Measurements from ENCODE around the gene FHOD3. TPM values are rescaled to one million over a fixed set of nuclear protein-coding genes. Genes with fewer than 3 reads are reported as not detected.
A peak's percentile ranks its signal among the peaks of the same experiment; 100 is the strongest.

Gene FHOD3
- total RNA-seq, 1 experiment from 2014 or later: 2.9 TPM

GRCh38 chr18:36667811-36668210 lies 370.3 kb downstream of the FHOD3 start:
- intact Hi-C loops (cut with micrococcal nuclease; ENCODE audit: unreplicated experiment): no loop called here
- CTCF ChIA-PET: no interaction called here
- DNase-seq: no peak

GRCh38 chr18:36668349-36668748 lies 370.8 kb downstream of the FHOD3 start:
- BruUV-seq (replicated peaks): no TSS peak
- H3K36me3 Mint-ChIP-seq (ENCODE audit: insufficient read depth, unreplicated experiment): no peaks in the 10 kb centered on the region
- H3K27me3 Mint-ChIP-seq (ENCODE audit: unreplicated experiment): peaks cover 12% of the 10 kb centered on the region
- DNase-seq: no peak
- H3K4me1 Mint-ChIP-seq (ENCODE audit: low read depth, unreplicated experiment): peaks cover 14% of the 10 kb centered on the region
- no peak overlapping the region for H3K4me3 Mint-ChIP-seq (ENCODE audit: low read depth, unreplicated experiment)
- CTCF ChIA-PET: no interaction called here
- no peak overlapping the region for H3K27ac Mint-ChIP-seq (ENCODE audit: unreplicated experiment)
- intact Hi-C loops (cut with micrococcal nuclease; ENCODE audit: unreplicated experiment): no loop called here
- no peak for TF ChIP-seq CTCF (IDR thresholded peaks at IDR 0.05; ENCODE audit: unreplicated experiment)
- no peaks in the 10 kb centered on the region for H3K9me3 Mint-ChIP-seq (ENCODE audit: low read depth, unreplicated experiment)

More at GRCh38 chr18:36667811-36668210, 370.3 kb downstream of the FHOD3 start:
- H3K4me1 Mint-ChIP-seq (ENCODE audit: low read depth, unreplicated experiment): peaks cover 8% of the 10 kb centered on the region
- H3K9me3 Mint-ChIP-seq (ENCODE audit: low read depth, unreplicated experiment): no peaks in the 10 kb centered on the region
- no peak for TF ChIP-seq CTCF (IDR thresholded peaks at IDR 0.05; ENCODE audit: unreplicated experiment)
- H3K27me3 Mint-ChIP-seq (ENCODE audit: unreplicated experiment): peaks cover 12% of the 10 kb centered on the region
- no TSS peak for BruUV-seq (replicated peaks)
- no peak overlapping the region for H3K27ac Mint-ChIP-seq (ENCODE audit: unreplicated experiment)
- no peak overlapping the region for H3K4me3 Mint-ChIP-seq (ENCODE audit: low read depth, unreplicated experiment)
- H3K36me3 Mint-ChIP-seq (ENCODE audit: insufficient read depth, unreplicated experiment): no peaks in the 10 kb centered on the region

GRCh38 chr18:36672437-36673344 lies 375.2 kb downstream of the FHOD3 start:
- BruUV-seq (replicated peaks): no TSS peak
- CTCF ChIA-PET: no interaction called here
- no peaks in the 10 kb centered on the region for H3K36me3 Mint-ChIP-seq (ENCODE audit: insufficient read depth, unreplicated experiment)
- H3K27ac Mint-ChIP-seq (ENCODE audit: unreplicated experiment): no peak overlapping the region
- intact Hi-C loops (cut with micrococcal nuclease; ENCODE audit: unreplicated experiment): no loop called here
- H3K27me3 Mint-ChIP-seq (ENCODE audit: unreplicated experiment): peaks cover 12% of the 10 kb centered on the region
- H3K4me3 Mint-ChIP-seq (ENCODE audit: low read depth, unreplicated experiment): peak overlapping the region; percentile 31
- TF ChIP-seq CTCF (IDR thresholded peaks at IDR 0.05; ENCODE audit: unreplicated experiment): no peak
- H3K4me1 Mint-ChIP-seq (ENCODE audit: low read depth, unreplicated experiment): peaks cover 14% of the 10 kb centered on the region
- H3K9me3 Mint-ChIP-seq (ENCODE audit: low read depth, unreplicated experiment): no peaks in the 10 kb centered on the region
- DNase-seq: peak; percentile 11

GRCh38 chr18:36673452-36673851 lies 375.9 kb downstream of the FHOD3 start:
- no peak for DNase-seq
- no peak for TF ChIP-seq CTCF (IDR thresholded peaks at IDR 0.05; ENCODE audit: unreplicated experiment)
- peaks cover 12% of the 10 kb centered on the region for H3K27me3 Mint-ChIP-seq (ENCODE audit: unreplicated experiment)
- BruUV-seq (replicated peaks): no TSS peak
- H3K4me3 Mint-ChIP-seq (ENCODE audit: low read depth, unreplicated experiment): no peak overlapping the region
- H3K27ac Mint-ChIP-seq (ENCODE audit: unreplicated experiment): no peak overlapping the region
- no peaks in the 10 kb centered on the region for H3K9me3 Mint-ChIP-seq (ENCODE audit: low read depth, unreplicated experiment)
- H3K36me3 Mint-ChIP-seq (ENCODE audit: insufficient read depth, unreplicated experiment): no peaks in the 10 kb centered on the region
- intact Hi-C loops (cut with micrococcal nuclease; ENCODE audit: unreplicated experiment): no loop called here
- CTCF ChIA-PET: no interaction called here
- H3K4me1 Mint-ChIP-seq (ENCODE audit: low read depth, unreplicated experiment): peaks cover 14% of the 10 kb centered on the region
